GM10266 (cell line): ENCODE results near the gene RGS1.

Experiments used
- DNase-seq: peaks from one replicate; pipeline ENCODE4 v3.0.0; 2012; ENCODE audit errors: extremely low spot score
- CTCF ChIP-seq: IDR thresholded peaks from 2 replicates; pipeline ENCODE4 v1.5.1; 2012; ENCODE audit warnings: mild to moderate bottlenecking, low read depth; ENCODE audit not compliant: control insufficient read depth, insufficient read depth; ENCODE audit errors: missing control alignments

The RGS1 gene

DNA sequence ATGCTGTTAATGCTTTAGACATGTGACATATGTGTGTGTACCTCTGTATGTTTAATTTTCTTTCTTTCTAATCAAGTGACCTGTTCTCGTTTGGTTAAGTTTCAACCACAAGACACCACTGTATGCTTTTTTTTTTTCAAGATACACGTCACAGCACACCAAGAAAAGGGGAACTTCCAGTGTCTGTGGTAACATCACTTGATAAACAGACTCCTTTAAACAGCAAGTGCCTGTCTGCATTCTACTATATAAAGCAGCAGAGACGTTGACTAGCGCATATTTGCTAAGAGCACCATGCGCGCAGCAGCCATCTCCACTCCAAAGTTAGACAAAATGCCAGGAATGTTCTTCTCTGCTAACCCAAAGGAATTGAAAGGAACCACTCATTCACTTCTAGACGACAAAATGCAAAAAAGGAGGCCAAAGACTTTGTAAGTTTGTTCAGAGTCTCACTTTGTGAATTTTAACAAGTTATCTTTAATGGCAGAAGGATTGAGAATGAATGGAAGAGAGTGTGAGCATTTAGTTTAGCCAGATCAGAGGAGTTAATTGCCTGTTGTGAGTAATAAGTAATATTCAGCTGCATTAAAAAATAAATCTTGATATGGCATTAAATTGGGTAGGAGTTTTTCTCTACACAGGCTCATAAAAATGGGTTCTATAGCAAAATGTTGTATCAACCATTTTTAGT is at the start of gene RGS1:
RGS1 (plus strand) TSS at position 275 of the 691 bp plus-strand sequence; CDS start at position 295, 20 bp downstream.
- DNase-seq: peak; percentile 55
- no peak for TF ChIP-seq CTCF

GRCh38 chr1:192527111-192527795 is 48.3 kb upstream of the RGS1 start:
- no peak for TF ChIP-seq CTCF
- DNase-seq: no peak

DNA sequence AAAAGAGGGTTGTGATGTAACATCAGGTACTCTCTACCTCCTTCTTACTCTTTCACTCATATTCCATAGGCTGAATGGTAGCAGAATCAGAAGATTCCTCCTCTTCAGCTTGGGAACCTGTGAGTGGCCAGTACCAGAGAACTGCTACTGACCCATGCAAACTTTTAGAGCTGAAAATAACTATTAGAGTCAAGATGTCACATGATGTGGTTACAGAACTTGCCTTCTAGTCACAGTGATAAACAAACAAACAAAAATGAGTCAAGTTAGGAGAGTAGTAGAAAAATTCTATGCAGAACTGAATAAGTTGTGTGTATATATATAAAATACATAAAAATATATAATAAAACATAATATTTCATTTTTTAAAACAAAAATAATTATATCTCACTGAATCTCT is 47.6 kb upstream of the RGS1 start:
- DNase-seq: no peak
- TF ChIP-seq CTCF: no peak

DNA sequence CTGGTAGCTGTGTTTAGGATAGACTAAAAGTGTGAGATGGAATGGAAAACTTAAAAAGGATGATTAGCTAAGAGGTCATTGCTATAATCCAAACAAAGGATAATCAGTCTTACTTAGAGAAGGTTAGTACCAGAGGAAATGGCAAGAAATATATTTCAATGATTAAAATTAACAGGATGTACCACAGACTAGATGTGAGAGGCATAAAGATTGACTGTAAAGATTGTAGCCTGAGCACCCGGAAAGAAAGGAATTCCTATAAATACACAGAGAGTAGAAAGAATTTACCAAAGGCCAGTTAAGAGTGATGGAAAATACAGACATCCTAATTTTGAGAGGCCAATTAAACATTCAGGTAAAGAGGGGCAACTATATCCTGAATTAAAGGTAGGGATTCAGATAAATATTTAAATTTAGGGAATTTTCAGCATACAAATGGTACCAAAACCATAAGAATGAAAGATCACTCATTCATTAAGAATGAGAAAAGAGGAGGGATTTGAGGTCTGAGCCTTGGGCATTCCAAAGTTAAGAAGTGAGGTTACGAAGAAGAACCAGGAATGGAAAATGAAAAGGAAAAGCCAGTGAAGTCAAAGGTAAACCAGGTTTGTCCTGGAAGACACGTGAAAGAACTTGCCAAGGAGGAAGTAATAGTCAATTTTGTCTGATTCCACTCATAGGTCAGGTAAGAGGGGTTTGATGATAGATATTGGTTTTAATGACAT is 46.4 kb upstream of the RGS1 start:
- no peak for DNase-seq
- no peak for TF ChIP-seq CTCF

- no peak for TF ChIP-seq CTCF
- DNase-seq: no peak
Measured at GRCh38 chr1:192529811-192530210, 45.8 kb upstream of the RGS1 start.

GRCh38 chr1:192530254-192530653 is 45.3 kb upstream of the RGS1 start:
- peak; percentile 38 for DNase-seq
- no peak for TF ChIP-seq CTCF

DNA sequence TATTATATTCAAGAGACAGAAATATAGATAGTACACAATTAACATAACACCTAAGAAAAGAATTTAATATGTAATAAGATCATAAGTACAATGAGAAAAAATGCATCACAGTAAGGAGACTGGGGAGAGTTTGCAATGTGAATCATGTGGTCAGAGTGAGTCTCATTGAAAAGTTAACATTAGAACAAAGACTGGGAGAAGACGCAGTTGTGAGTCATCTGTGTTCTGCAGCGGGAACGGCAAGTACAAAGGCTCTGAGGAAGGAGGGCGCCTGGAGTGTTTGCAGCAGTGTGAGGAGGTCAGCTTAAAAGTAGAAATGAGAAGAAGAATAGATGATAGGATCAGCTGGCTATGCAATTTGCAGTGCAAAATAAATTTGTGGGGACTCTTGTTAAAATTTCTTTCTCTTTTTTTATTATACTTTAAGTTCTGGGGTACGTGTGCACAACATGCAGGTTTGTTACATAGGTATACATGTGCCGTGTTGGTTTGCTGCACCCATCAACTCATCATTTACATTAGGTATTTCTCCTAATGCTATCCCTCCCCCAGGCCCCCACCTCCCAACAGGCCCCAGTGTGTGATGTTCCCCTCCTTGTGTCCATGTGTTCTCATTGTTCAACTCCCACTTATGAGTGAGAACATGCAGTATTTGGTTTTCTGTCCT is 44.4 kb upstream of the RGS1 start:
- DNase-seq: peak; percentile 10
